ENCODE results near the gene AKT1. TPM values are rescaled to one million over a fixed set of nuclear protein-coding genes. Genes with fewer than 3 reads are reported as not detected.

AKT1 gene
- total and polyA plus RNA-seq, 2 of the 13 experiments (the other 11 are each of a cell fraction or from before 2014, with no cell fraction given), result 96.2 to 116 TPM

GRCh38 chr14:104800771-104801519 is 5.4 kb upstream of the AKT1 start, which contains the start of gene ZBTB42 (continued):
- TF ChIP-seq HOXA5 (CRISPR knock-in tag; IDR thresholded peaks at IDR 0.05) (0 out of 2 replicates have a peak, but pooled peaks have one; percentile 34), KDM5B (CRISPR knock-in tag; IDR thresholded peaks at IDR 0.05; ENCODE audit: borderline replicate concordance) (peak; percentile 84), TBX2 (CRISPR knock-in tag; IDR thresholded peaks at IDR 0.05; ENCODE audit: borderline replicate concordance) (peak; percentile 62), CBX1 (IDR thresholded peaks at IDR 0.05; ENCODE audit: low read depth) (no peak), DR1 (CRISPR knock-in tag; IDR thresholded peaks at IDR 0.05) (peak; percentile 52; the same call in 1 of the 2 replicates)
- TF ChIP-seq, protein P1, sequence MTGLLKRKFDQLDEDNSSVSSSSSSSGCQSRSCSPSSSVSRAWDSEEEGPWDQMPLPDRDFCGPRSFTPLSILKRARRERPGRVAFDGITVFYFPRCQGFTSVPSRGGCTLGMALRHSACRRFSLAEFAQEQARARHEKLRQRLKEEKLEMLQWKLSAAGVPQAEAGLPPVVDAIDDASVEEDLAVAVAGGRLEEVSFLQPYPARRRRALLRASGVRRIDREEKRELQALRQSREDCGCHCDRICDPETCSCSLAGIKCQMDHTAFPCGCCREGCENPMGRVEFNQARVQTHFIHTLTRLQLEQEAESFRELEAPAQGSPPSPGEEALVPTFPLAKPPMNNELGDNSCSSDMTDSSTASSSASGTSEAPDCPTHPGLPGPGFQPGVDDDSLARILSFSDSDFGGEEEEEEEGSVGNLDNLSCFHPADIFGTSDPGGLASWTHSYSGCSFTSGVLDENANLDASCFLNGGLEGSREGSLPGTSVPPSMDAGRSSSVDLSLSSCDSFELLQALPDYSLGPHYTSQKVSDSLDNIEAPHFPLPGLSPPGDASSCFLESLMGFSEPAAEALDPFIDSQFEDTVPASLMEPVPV (CRISPR knock-in tag; IDR thresholded peaks at IDR 0.05), result no peak

GRCh38 chr14:104800015-104800770 is 4.6 kb upstream of the AKT1 start:
- Histone ChIP-seq H3K27me3 (ENCODE audit: control insufficient read depth in 1 of 2, insufficient read depth in 2 of 2, low read length in 2 of 2) (no peaks in the 10 kb centered on the region), H3K4me2 (ENCODE audit: low read depth, low read length) (peak overlapping the region; percentile 100), H3K27ac (ENCODE audit: extremely low read length, insufficient read depth, low read length) (peak overlapping the region; percentile 74), H3K4me3 (replicated peaks in 1 of 3; ENCODE audit: insufficient read depth in 1 of 3, low read depth in 2 of 3, low read length in 3 of 3) (peak overlapping the region; percentile 82 to 92 (median 90)), H3K4me1 (ENCODE audit: insufficient read depth, low read length) (peaks cover 67% of the 10 kb centered on the region), H4K20me1 (ENCODE audit: insufficient read depth, low read length) (peaks cover 7% of the 10 kb centered on the region; the same call in 1 of the 2 replicates), H2AFZ (ENCODE audit: low read length) (no peak overlapping the region), H3K9ac (ENCODE audit: insufficient read depth, low read depth, low read length) (peak overlapping the region; percentile 83), H3K79me2 (ENCODE audit: insufficient read depth, low read length) (no peaks in the 10 kb centered on the region), H3K9me3 (ENCODE audit: low read length) (no peaks in the 10 kb centered on the region), H3K36me3 (replicated peaks in 1 of 2; ENCODE audit: control insufficient read depth in 1 of 2, insufficient read depth in 2 of 2, low read length in 2 of 2) (no peaks in the 10 kb centered on the region)
- peak; percentile 25 for ATAC-seq
- intact Hi-C loops (cut with micrococcal nuclease; ENCODE audit: unreplicated experiment), result no loop called here
- peak; percentile 76 for DNase-seq (ENCODE audit: low spot score)
- ChIA-PET POLR2A (interaction anchor here (0.6 to 2.0 kb wide), 7 partner anchors 18 to 221 kb away, joined by 3 to 12 read pairs (median 5); partner anchors contain the start of gene CDCA4), CTCF (ENCODE audit: low intra/inter-chr PET ratio, low total read pairs) (interaction anchor here (1.2 kb wide), 1 partner anchor 26 kb away, joined by 3 read pairs; no protein-coding TSS in a partner anchor)
- 0% methylated on average over 9 of the region's 83 CpGs for WGBS (ENCODE audit: low lambda C conversion rate)
- in situ Hi-C loops (cut with HindIII; ENCODE audit: extremely low pct_ligation_motif_present, low pct_unique_long_range_greater_than_20kb), result no loop called here
- BruUV-seq (replicated peaks), result no TSS peak
- FAIRE-seq, result no peak
- TF ChIP-seq SP1 (IDR thresholded peaks at IDR 0.05) (no peak), SP1 (CRISPR knock-in tag; IDR thresholded peaks at IDR 0.05) (peak; percentile 69; the same call in 1 of the 2 replicates), STAT5B (CRISPR knock-in tag; IDR thresholded peaks at IDR 0.05) (no peak), MYC (CRISPR knock-in tag; IDR thresholded peaks at IDR 0.05; ENCODE audit: borderline replicate concordance) (peak; percentile 24; the same call in 1 of the 2 replicates), MYPOP (CRISPR knock-in tag; IDR thresholded peaks at IDR 0.05) (no peak), ZNF101 (CRISPR knock-in tag; IDR thresholded peaks at IDR 0.05; ENCODE audit: borderline replicate concordance, low read depth) (no peak)
- TF ChIP-seq, protein P2, sequence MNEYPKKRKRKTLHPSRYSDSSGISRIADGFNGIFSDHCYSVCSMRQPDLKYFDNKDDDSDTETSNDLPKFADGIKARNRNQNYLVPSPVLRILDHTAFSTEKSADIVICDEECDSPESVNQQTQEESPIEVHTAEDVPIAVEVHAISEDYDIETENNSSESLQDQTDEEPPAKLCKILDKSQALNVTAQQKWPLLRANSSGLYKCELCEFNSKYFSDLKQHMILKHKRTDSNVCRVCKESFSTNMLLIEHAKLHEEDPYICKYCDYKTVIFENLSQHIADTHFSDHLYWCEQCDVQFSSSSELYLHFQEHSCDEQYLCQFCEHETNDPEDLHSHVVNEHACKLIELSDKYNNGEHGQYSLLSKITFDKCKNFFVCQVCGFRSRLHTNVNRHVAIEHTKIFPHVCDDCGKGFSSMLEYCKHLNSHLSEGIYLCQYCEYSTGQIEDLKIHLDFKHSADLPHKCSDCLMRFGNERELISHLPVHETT (CRISPR knock-in tag; conservative IDR thresholded peaks at IDR 0.05), result peak; percentile 96
